ENCODE measurements around the gene DAND5. TPM values are rescaled to one million over a fixed set of nuclear protein-coding genes. Genes with fewer than 3 reads are reported as not detected.

DAND5 gene
- total RNA-seq, 1 donor from 2014 or later, result not detected

GRCh38 chr19:12996406-12997094, 27.2 kb downstream of the DAND5 start:
- Mint-ChIP-seq H3K9me3 (ENCODE audit: unreplicated experiment) (no peaks in the 10 kb centered on the region), H3K36me3 (ENCODE audit: unreplicated experiment) (peaks cover 12% of the 10 kb centered on the region), H3K4me3 (ENCODE audit: unreplicated experiment) (peak overlapping the region; percentile 67), H3K27me3 (ENCODE audit: unreplicated experiment) (no peaks in the 10 kb centered on the region), H3K4me1 (ENCODE audit: unreplicated experiment) (peaks cover 17% of the 10 kb centered on the region), H3K27ac (ENCODE audit: unreplicated experiment) (no peak overlapping the region)
- TF ChIP-seq CTCF (IDR thresholded peaks at IDR 0.05), result no peak
- DNase-seq (ENCODE audit: extremely low spot score, unreplicated experiment), result no peak

- no peaks in the 10 kb centered on the region for H3K9me3 Mint-ChIP-seq (ENCODE audit: unreplicated experiment)
- DNase-seq (ENCODE audit: extremely low spot score, unreplicated experiment), result no peak
- H3K4me3 Mint-ChIP-seq (ENCODE audit: unreplicated experiment), result peak overlapping the region; percentile 67
- H3K27ac Mint-ChIP-seq (ENCODE audit: unreplicated experiment), result no peak overlapping the region
- no peak for TF ChIP-seq CTCF (IDR thresholded peaks at IDR 0.05)
- H3K27me3 Mint-ChIP-seq (ENCODE audit: unreplicated experiment), result no peaks in the 10 kb centered on the region
- H3K4me1 Mint-ChIP-seq (ENCODE audit: unreplicated experiment), result peaks cover 17% of the 10 kb centered on the region
- H3K36me3 Mint-ChIP-seq (ENCODE audit: unreplicated experiment), result peaks cover 12% of the 10 kb centered on the region
Measured at GRCh38 chr19:12997179-12997966, 28.0 kb downstream of the DAND5 start.

GRCh38 chr19:12997967-12998940, 28.9 kb downstream of the DAND5 start:
- Mint-ChIP-seq H3K27me3 (ENCODE audit: unreplicated experiment) (no peaks in the 10 kb centered on the region), H3K4me3 (ENCODE audit: unreplicated experiment) (peak overlapping the region; percentile 56), H3K4me1 (ENCODE audit: unreplicated experiment) (peaks cover 17% of the 10 kb centered on the region)

GRCh38 chr19:13001166-13001501, 31.8 kb downstream of the DAND5 start:
- Mint-ChIP-seq H3K36me3 (ENCODE audit: unreplicated experiment) (peaks cover 17% of the 10 kb centered on the region), H3K27me3 (ENCODE audit: unreplicated experiment) (no peaks in the 10 kb centered on the region), H3K9me3 (ENCODE audit: unreplicated experiment) (no peaks in the 10 kb centered on the region), H3K4me1 (ENCODE audit: unreplicated experiment) (peaks cover 12% of the 10 kb centered on the region), H3K27ac (ENCODE audit: unreplicated experiment) (no peak overlapping the region), H3K4me3 (ENCODE audit: unreplicated experiment) (no peak overlapping the region)
- TF ChIP-seq CTCF (IDR thresholded peaks at IDR 0.05), result no peak
- no peak for DNase-seq (ENCODE audit: extremely low spot score, unreplicated experiment)

More at GRCh38 chr19:12997967-12998940, 28.9 kb downstream of the DAND5 start:
- no peak overlapping the region for H3K27ac Mint-ChIP-seq (ENCODE audit: unreplicated experiment)
- TF ChIP-seq CTCF (IDR thresholded peaks at IDR 0.05), result no peak
- peaks cover 15% of the 10 kb centered on the region for H3K36me3 Mint-ChIP-seq (ENCODE audit: unreplicated experiment)
- H3K9me3 Mint-ChIP-seq (ENCODE audit: unreplicated experiment), result no peaks in the 10 kb centered on the region
- DNase-seq (ENCODE audit: extremely low spot score, unreplicated experiment), result no peak
